Activated CD4-positive, alpha-beta T cell treated with anti-CD3 and anti-CD28 coated beads for 36 hours (primary cell): Measurements from ENCODE around the gene OAS1. TPM values are rescaled to one million over a fixed set of nuclear protein-coding genes. Genes with fewer than 3 reads are reported as not detected.
"Not testable (repeated sequence)": the region's sequence is repeated elsewhere in the genome, so short reads cannot be mapped to it uniquely, and the experiment has no call there.

Experiments used
- ATAC-seq: fragments of 200-7000 bp; cut with Tn5 transposase; one replicate; pipeline ENCODE4 v1.10.0; 2021; ENCODE audit warnings: mild to moderate bottlenecking, moderate library complexity
- CTCF ChIA-PET: fragments of 350-600 bp; sonication (Branson Sonifier 250); formaldehyde crosslinking; loops from one replicate; lab custom pipeline; 2021; ENCODE audit warnings: antibody characterized with exemption; lab: Charles Lee
- POLR2A ChIA-PET: fragments of 350-600 bp; sonication (Branson Sonifier 250); formaldehyde crosslinking; loops from one replicate; lab custom pipeline; 2021; ENCODE audit warnings: antibody characterized with exemption, inconsistent platforms; lab: Charles Lee
- DNase-seq: peaks from one replicate; pipeline ENCODE4 v3.0.0-alpha.2; 2020
- H3K27ac Mint-ChIP-seq: one replicate; pipeline ENCODE4 v1.8.0; 2021; ENCODE audit warnings: mixed read lengths
- H3K27me3 Mint-ChIP-seq: one replicate; pipeline ENCODE4 v1.8.0; 2021; ENCODE audit warnings: mixed read lengths
- H3K36me3 Mint-ChIP-seq: one replicate; pipeline ENCODE4 v1.8.0; 2021; ENCODE audit warnings: low read depth, mixed read lengths
- H3K4me1 Mint-ChIP-seq: one replicate; pipeline ENCODE4 v1.8.0; 2021; ENCODE audit warnings: mixed read lengths
- H3K4me3 Mint-ChIP-seq: one replicate; pipeline ENCODE4 v1.8.0; 2021; ENCODE audit warnings: mild to moderate bottlenecking, moderate library complexity, mixed read lengths
- H3K9me3 Mint-ChIP-seq: one replicate; pipeline ENCODE4 v1.8.0; 2021; ENCODE audit warnings: low read depth, mixed read lengths
- intact Hi-C, 2 experiments: fragments of 100-400 bp; cut with DNase I in 1 of 2; cut with micrococcal nuclease in 1 of 2; formaldehyde crosslinking; loops; one replicate each; pipeline versions ENCODE4 v1.14.2 to v1.15.1; 2022 to 2024; cut with DNase I, micrococcal nuclease
- total RNA-seq, 2 experiments: library from RNA; stranded (reverse); gene quantifications; one replicate each; pipeline ENCODE4 v1.2.3, GENCODE V29; 2021

The OAS1 gene
- total RNA-seq, 2 experiments from 2014 or later = 50.5 to 52.8 TPM

DNA sequence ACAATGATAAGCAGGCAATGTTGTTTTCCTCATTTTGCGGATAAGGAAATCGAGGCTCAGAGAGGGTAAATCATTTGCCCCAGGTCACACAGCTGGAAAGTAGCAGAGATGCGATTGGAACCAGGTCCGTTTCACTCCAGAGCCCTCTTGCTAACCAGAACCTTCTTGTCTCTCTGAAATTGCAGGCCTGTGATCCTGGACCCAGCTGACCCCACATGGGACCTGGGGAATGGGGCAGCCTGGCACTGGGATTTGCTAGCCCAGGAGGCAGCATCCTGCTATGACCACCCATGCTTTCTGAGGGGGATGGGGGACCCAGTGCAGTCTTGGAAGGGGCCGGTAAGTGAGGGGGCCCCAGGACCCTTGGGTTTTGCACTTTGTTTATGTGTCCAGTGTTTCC, 41.0 kb downstream of the OAS1 start:
- intact Hi-C loops = no loop called here
- ATAC-seq (no peak), DNase-seq (no peak)
- Mint-ChIP-seq H3K4me3 (no peak overlapping the region), H3K9me3 (peaks cover 5% of the 10 kb centered on the region), H3K36me3 (peaks cover 47% of the 10 kb centered on the region), H3K27ac (no peak overlapping the region), H3K4me1 (no peaks in the 10 kb centered on the region), H3K27me3 (no peaks in the 10 kb centered on the region)
- POLR2A ChIA-PET = no interaction called here
- CTCF ChIA-PET = interaction anchor here (0.7 to 1.0 kb wide), 2 partner anchors 30 to 103 kb away, joined by 3 read pairs; partner anchors contain the start of gene OAS2

DNA sequence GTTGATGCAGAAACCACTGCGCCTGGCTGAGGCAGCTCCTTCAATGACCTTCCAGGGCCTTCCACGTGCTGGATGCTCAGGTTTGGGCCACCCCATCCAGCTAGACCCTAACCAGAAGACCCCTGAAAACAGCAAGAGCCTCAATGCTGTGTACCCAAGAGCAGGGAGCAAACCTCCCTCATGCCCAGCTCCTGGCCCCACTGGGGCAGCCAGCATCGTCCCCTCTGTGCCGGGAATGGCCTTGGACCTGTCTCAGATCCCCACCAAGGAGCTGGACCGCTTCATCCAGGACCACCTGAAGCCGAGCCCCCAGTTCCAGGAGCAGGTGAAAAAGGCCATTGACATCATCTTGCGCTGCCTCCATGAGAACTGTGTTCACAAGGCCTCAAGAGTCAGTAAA, 42.0 kb downstream of the OAS1 start:
- intact Hi-C loops = no loop called here
- ChIA-PET CTCF (no interaction called here), POLR2A (no interaction called here)
- no peak for DNase-seq
- no peak for ATAC-seq
- no peaks in the 10 kb centered on the region for H3K27me3 Mint-ChIP-seq
- H3K9me3 Mint-ChIP-seq = peaks cover 7% of the 10 kb centered on the region
- H3K27ac Mint-ChIP-seq = no peak overlapping the region
- H3K4me1 Mint-ChIP-seq = no peaks in the 10 kb centered on the region
- H3K4me3 Mint-ChIP-seq = no peak overlapping the region
- H3K36me3 Mint-ChIP-seq = peaks cover 51% of the 10 kb centered on the region

GRCh38 chr12:112950701-112951100, 43.9 kb downstream of the OAS1 start:
- intact Hi-C loops = no loop called here
- no peak for ATAC-seq
- Mint-ChIP-seq H3K4me3 (no peak overlapping the region), H3K27me3 (no peaks in the 10 kb centered on the region), H3K36me3 (peaks cover 52% of the 10 kb centered on the region), H3K4me1 (no peaks in the 10 kb centered on the region), H3K9me3 (peaks cover 7% of the 10 kb centered on the region), H3K27ac (no peak overlapping the region)
- no peak for DNase-seq
- ChIA-PET POLR2A (interaction anchor here (0.5 kb wide), 1 partner anchor 518 kb away, joined by 4 read pairs; no protein-coding TSS in a partner anchor), CTCF (interaction anchor here (1.2 kb wide), 1 partner anchor 27 kb away, joined by 3 read pairs; the partner anchor contains the start of gene OAS2)

GRCh38 chr12:112957125-112957524, 50.4 kb downstream of the OAS1 start:
- DNase-seq, ATAC-seq, POLR2A ChIA-PET, H3K27me3 Mint-ChIP-seq, H3K4me3 Mint-ChIP-seq, CTCF ChIA-PET, intact Hi-C loops, H3K27ac Mint-ChIP-seq: not testable (repeated sequence)
- Mint-ChIP-seq H3K9me3 (peaks cover 14% of the 10 kb centered on the region), H3K36me3 (peaks cover 65% of the 10 kb centered on the region), H3K4me1 (peaks cover 11% of the 10 kb centered on the region)

DNA sequence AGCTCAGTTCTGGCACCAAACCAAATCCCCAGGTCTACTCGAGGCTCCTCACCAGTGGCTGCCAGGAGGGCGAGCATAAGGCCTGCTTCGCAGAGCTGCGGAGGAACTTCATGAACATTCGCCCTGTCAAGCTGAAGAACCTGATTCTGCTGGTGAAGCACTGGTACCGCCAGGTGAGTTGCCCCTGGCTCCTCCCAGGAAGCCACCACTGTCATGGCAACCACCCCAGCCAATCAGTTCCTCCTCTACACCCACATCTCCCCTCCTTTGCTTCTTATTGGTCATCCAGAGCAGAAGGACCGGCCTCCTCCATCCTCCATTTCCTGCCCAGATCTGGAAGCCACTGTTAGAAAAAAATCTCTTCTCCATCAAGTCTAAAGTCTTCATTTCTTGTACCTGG, 54.3 kb downstream of the OAS1 start:
- CTCF ChIA-PET = interaction anchor here (1.3 kb wide), 1 partner anchor 32 kb away, joined by 6 read pairs; no protein-coding TSS in a partner anchor
- no peak overlapping the region for H3K4me3 Mint-ChIP-seq
- POLR2A ChIA-PET = interaction anchor here (0.6 kb wide), 1 partner anchor 140 kb away, joined by 4 read pairs; no protein-coding TSS in a partner anchor
- H3K4me1 Mint-ChIP-seq = peaks cover 11% of the 10 kb centered on the region
- no peaks in the 10 kb centered on the region for H3K27me3 Mint-ChIP-seq
- DNase-seq = peak; percentile 34
- ATAC-seq = peak; percentile 76
- H3K36me3 Mint-ChIP-seq = peaks cover 63% of the 10 kb centered on the region
- intact Hi-C loops = no loop called here
- no peak overlapping the region for H3K27ac Mint-ChIP-seq
- peaks cover 7% of the 10 kb centered on the region for H3K9me3 Mint-ChIP-seq

DNA sequence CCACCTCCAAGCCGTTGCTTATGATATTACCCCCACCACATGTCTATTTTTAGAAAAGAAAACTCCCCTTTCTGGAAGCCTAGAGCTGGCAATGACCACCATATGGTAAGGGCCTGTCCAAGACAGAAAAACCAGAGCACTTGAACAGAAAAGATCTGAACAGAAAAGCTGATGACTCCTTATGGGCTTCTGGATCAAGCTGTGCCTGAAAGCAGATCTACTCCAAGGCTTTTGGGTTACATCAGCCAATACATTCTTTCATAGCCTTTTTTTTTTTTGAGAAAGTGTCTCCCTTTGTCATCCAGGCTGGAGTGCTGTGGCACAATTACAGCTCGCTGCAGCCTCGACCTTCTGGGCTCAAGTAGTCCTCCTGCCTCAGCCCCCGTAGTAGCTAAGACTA, 54.8 kb downstream of the OAS1 start:
- Mint-ChIP-seq H3K27me3 (no peaks in the 10 kb centered on the region), H3K4me1 (peaks cover 8% of the 10 kb centered on the region), H3K27ac (no peak overlapping the region), H3K9me3 (peaks cover 7% of the 10 kb centered on the region), H3K4me3 (no peak overlapping the region), H3K36me3 (peaks cover 62% of the 10 kb centered on the region)
- ChIA-PET POLR2A (interaction anchor here (0.6 kb wide), 1 partner anchor 139 kb away, joined by 4 read pairs; no protein-coding TSS in a partner anchor), CTCF (interaction anchor here (0.6 to 1.3 kb wide), 2 partner anchors 31 to 49 kb away, joined by 3 to 6 read pairs; no protein-coding TSS in a partner anchor)
- no peak for ATAC-seq
- DNase-seq = no peak
- intact Hi-C loops = no loop called here

DNA sequence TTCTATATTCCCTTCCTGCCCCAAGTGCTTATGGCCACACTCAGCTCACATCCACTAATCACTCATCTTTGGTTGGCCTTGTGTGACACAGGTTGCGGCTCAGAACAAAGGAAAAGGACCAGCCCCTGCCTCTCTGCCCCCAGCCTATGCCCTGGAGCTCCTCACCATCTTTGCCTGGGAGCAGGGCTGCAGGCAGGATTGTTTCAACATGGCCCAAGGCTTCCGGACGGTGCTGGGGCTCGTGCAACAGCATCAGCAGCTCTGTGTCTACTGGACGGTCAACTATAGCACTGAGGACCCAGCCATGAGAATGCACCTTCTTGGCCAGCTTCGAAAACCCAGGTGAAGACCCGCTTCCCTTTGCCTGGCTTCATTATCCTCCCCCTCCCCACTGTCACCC, 55.8 kb downstream of the OAS1 start:
- ATAC-seq = no peak
- Mint-ChIP-seq H3K36me3 (peaks cover 51% of the 10 kb centered on the region), H3K9me3 (peaks cover 7% of the 10 kb centered on the region), H3K4me3 (no peak overlapping the region), H3K27me3 (no peaks in the 10 kb centered on the region), H3K27ac (no peak overlapping the region), H3K4me1 (peaks cover 8% of the 10 kb centered on the region)
- ChIA-PET CTCF (no interaction called here), POLR2A (interaction anchor here (0.7 kb wide), 1 partner anchor 15 kb away, joined by 3 read pairs; the partner anchor contains the start of gene OAS2)
- intact Hi-C loops = no loop called here
- no peak for DNase-seq

DNA sequence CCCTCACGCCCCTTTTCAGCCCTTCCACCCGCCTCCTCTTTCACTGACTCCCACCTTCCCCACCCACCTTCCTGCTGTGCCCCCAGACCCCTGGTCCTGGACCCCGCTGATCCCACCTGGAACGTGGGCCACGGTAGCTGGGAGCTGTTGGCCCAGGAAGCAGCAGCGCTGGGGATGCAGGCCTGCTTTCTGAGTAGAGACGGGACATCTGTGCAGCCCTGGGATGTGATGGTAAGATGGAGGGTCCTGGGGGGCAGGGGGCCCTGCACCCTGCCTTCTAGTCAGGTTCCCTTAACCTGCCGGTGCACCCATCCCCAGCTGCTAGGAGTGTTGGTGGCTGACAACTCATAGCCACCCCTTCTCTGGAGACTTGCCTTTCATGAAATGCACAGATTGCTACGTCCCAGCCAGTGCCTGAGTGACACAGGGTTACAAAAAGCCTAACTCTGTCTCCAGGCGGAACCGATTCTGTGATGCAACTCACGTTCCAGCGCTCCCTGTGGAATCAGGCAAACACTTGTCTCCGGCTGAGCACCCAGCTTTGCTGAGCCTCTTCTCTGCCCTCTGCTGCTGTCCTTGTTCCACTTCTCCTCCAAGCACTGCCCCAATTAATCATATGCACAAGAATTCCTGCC, 56.6 kb downstream of the OAS1 start:
- no peak overlapping the region for H3K27ac Mint-ChIP-seq
- POLR2A ChIA-PET = no interaction called here
- H3K4me1 Mint-ChIP-seq = peaks cover 8% of the 10 kb centered on the region
- H3K4me3 Mint-ChIP-seq = no peak overlapping the region
- peaks cover 49% of the 10 kb centered on the region for H3K36me3 Mint-ChIP-seq
- intact Hi-C loops = no loop called here
- no peaks in the 10 kb centered on the region for H3K27me3 Mint-ChIP-seq
- DNase-seq (no peak), ATAC-seq (no peak)
- CTCF ChIA-PET = interaction anchor here (0.6 kb wide), 2 partner anchors 29 to 206 kb away, joined by 3 read pairs; no protein-coding TSS in a partner anchor
- H3K9me3 Mint-ChIP-seq = peaks cover 3% of the 10 kb centered on the region

- ATAC-seq = no peak
- no peak overlapping the region for H3K4me3 Mint-ChIP-seq
- ChIA-PET POLR2A (no interaction called here), CTCF (interaction anchor here (0.9 kb wide), 1 partner anchor 36 kb away, joined by 3 read pairs; no protein-coding TSS in a partner anchor)
- no peak overlapping the region for H3K27ac Mint-ChIP-seq
- DNase-seq = no peak
- intact Hi-C loops = no loop called here
- H3K36me3 Mint-ChIP-seq = peaks cover 45% of the 10 kb centered on the region
- H3K27me3 Mint-ChIP-seq = no peaks in the 10 kb centered on the region
- peaks cover 3% of the 10 kb centered on the region for H3K9me3 Mint-ChIP-seq
- peaks cover 8% of the 10 kb centered on the region for H3K4me1 Mint-ChIP-seq
These were observed 57.4 kb downstream of the OAS1 start for GRCh38 chr12:112964067-112964670.

- DNase-seq = no peak
- ChIA-PET POLR2A (no interaction called here), CTCF (interaction anchor here (0.9 kb wide), 1 partner anchor 37 kb away, joined by 3 read pairs; no protein-coding TSS in a partner anchor)
- peaks cover 1% of the 10 kb centered on the region for H3K4me1 Mint-ChIP-seq
- H3K27ac Mint-ChIP-seq = no peak overlapping the region
- no peak for ATAC-seq
- intact Hi-C loops = no loop called here
- peaks cover 42% of the 10 kb centered on the region for H3K36me3 Mint-ChIP-seq
- H3K4me3 Mint-ChIP-seq = no peak overlapping the region
- no peaks in the 10 kb centered on the region for H3K9me3 Mint-ChIP-seq
- H3K27me3 Mint-ChIP-seq = no peaks in the 10 kb centered on the region
These were observed 58.2 kb downstream of the OAS1 start for GRCh38 chr12:112964915-112965314.

- DNase-seq (no peak), ATAC-seq (no peak)
- no peak overlapping the region for H3K4me3 Mint-ChIP-seq
- H3K27me3 Mint-ChIP-seq = no peaks in the 10 kb centered on the region
- no peaks in the 10 kb centered on the region for H3K9me3 Mint-ChIP-seq
- CTCF ChIA-PET = no interaction called here
- H3K27ac Mint-ChIP-seq = no peak overlapping the region
- H3K4me1 Mint-ChIP-seq = no peaks in the 10 kb centered on the region
- peaks cover 46% of the 10 kb centered on the region for H3K36me3 Mint-ChIP-seq
- POLR2A ChIA-PET = no interaction called here
- intact Hi-C loops = no loop called here
These were observed 58.9 kb downstream of the OAS1 start for GRCh38 chr12:112965643-112966042.
